Keratinocyte (primary cell): ENCODE data around the gene CKM. TPM values are rescaled to one million over a fixed set of nuclear protein-coding genes. Genes with fewer than 3 reads are reported as not detected.

ENCODE experiments used
- DNase-seq: peaks from one replicate; pipeline ENCODE4 v3.0.0-alpha.2; 2011; ENCODE audit warnings: low read depth, missing footprints, low spot score
- FAIRE-seq: peaks from 2 replicates; lab custom pipeline; 2011; peaks lifted over from hg19 to GRCh38; lab: Jason Lieb, UNC
- H2AFZ ChIP-seq: 2 replicates; pipeline ENCODE4 v1.6.0; 2012; ENCODE audit warnings: low read length, control low read depth, inconsistent platforms; ENCODE audit not compliant: control insufficient read depth
- H3K27ac ChIP-seq: 2 replicates; pipeline ENCODE4 v1.5.1; 2011; ENCODE audit warnings: low read length; ENCODE audit not compliant: control insufficient read depth, insufficient read depth
- H3K27me3 ChIP-seq: 3 replicates; pipeline ENCODE4 v1.6.0; 2011; ENCODE audit warnings: low read length; ENCODE audit not compliant: control insufficient read depth, insufficient read depth; ENCODE audit errors: extremely low read depth
- H3K36me3 ChIP-seq, 2 experiments: 2 replicates in 1 of 2; 3 replicates in 1 of 2; pipeline ENCODE4 v1.5.1; 2011; ENCODE audit warnings: low read length in 2 of 2, mild to moderate bottlenecking in 1 of 2; ENCODE audit not compliant: control insufficient read depth in 2 of 2, insufficient read depth in 2 of 2; ENCODE audit errors: extremely low read depth in 1 of 2
- H3K4me1 ChIP-seq: 3 replicates; pipeline ENCODE4 v1.5.1; 2011; ENCODE audit warnings: low read length; ENCODE audit not compliant: control insufficient read depth, insufficient read depth; ENCODE audit errors: extremely low read depth
- H3K4me2 ChIP-seq: 3 replicates; pipeline ENCODE4 v1.6.0; 2011; ENCODE audit warnings: low read depth, low read length; ENCODE audit not compliant: control insufficient read depth, insufficient read depth; ENCODE audit errors: extremely low read depth
- H3K4me3 ChIP-seq, 3 experiments: fragments of 200-600 bp in 1 of 3; sonication (generic) in 1 of 3; 2 replicates in 2 of 3; 3 replicates in 1 of 3; pipeline ENCODE4 v1.5.1; 2011 to 2016; ENCODE audit warnings: low read length in 3 of 3, mild to moderate bottlenecking in 3 of 3, control low read depth in 2 of 3, inconsistent platforms in 1 of 3, low read depth in 1 of 3, mixed read lengths in 1 of 3, mixed run types in 1 of 3, moderate library complexity in 1 of 3; ENCODE audit not compliant: control insufficient read depth in 2 of 3, insufficient read depth in 2 of 3; ENCODE audit errors: extremely low read depth in 1 of 3
- H3K79me2 ChIP-seq: 2 replicates; pipeline ENCODE4 v1.6.0; 2012; ENCODE audit warnings: low read length; ENCODE audit not compliant: control insufficient read depth, insufficient read depth
- H3K9ac ChIP-seq: 3 replicates; pipeline ENCODE4 v1.6.0; 2011; ENCODE audit warnings: low read length; ENCODE audit not compliant: control insufficient read depth, insufficient read depth; ENCODE audit errors: extremely low read depth
- H3K9me1 ChIP-seq: 3 replicates; pipeline ENCODE4 v1.6.0; 2011; ENCODE audit warnings: low read length; ENCODE audit not compliant: control insufficient read depth, insufficient read depth; ENCODE audit errors: extremely low read depth
- H3K9me3 ChIP-seq: 2 replicates; pipeline ENCODE4 v1.5.1; 2012; ENCODE audit warnings: low read depth, low read length; ENCODE audit not compliant: control insufficient read depth
- H4K20me1 ChIP-seq: 3 replicates; pipeline ENCODE4 v1.6.0; 2011; ENCODE audit warnings: low read length; ENCODE audit not compliant: control insufficient read depth, insufficient read depth; ENCODE audit errors: extremely low read depth
- EZH2 ChIP-seq: IDR thresholded peaks from one replicate; pipeline ENCODE4 v1.6.1; 2012; ENCODE audit warnings: inconsistent platforms, mild to moderate bottlenecking, low read length, moderate library complexity
- dilution Hi-C: fragments of 300-500 bp; cut with MboI; formaldehyde crosslinking; loops from one replicate; pipeline ENCODE4 v1.7.0; 2020; ENCODE audit warnings: low sequenced_read_pairs; ENCODE audit not compliant: extremely low pct_ligation_motif_present
- polyA plus RNA-seq, 5 experiments: library from polyadenylated mRNA; depleted of rRNA in 3 of 5; stranded (reverse) in 3 of 5; stranded (forward) in 1 of 5; unstranded in 1 of 5; fragments of >200 nt; gene quantifications; 1 replicate in 1 of 5; 2 replicates in 3 of 5; 3 replicates in 1 of 5; pipeline versions ENCODE4 v1.2.1 to v1.2.3, GENCODE V29; 2011 to 2012; ENCODE audit warnings: missing spikeins in 2 of 5, low read depth in 1 of 5, low replicate concordance in 1 of 5
- TF ChIP-seq, protein P1 (sequence below), 3 experiments: IDR thresholded peaks in 1 of 3; conservative IDR thresholded peaks in 1 of 3; optimal IDR thresholded peaks in 1 of 3; 2 replicates in 2 of 3; 3 replicates in 1 of 3; pipeline versions ENCODE3 to v1.5.1; 2011; ENCODE audit warnings: low read length in 3 of 3, mild to moderate bottlenecking in 3 of 3, moderate library complexity in 2 of 3, control low read depth in 1 of 3, inconsistent platforms in 1 of 3; ENCODE audit not compliant: insufficient read depth in 2 of 3; ENCODE audit errors: extremely low read depth in 1 of 3

CKM gene
- polyA plus RNA-seq, 1 donor (not counting 4 experiments of a cell fraction or from before 2014, with no cell fraction given): not detected

DNA sequence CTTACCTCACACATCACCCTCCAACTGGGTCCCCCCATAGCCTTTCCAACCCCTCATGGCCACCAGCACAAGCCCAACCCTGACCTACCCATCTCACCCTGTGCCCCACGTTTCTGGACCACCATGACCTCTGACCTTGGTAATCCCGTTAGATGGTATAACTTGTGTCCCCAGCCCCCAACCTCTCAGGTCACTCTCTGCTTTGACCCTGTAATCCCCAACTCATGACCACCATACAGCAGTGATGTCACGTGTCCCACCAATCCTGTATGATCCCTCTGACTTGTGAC lies 26.4 kb upstream of the CKM start:
- dilution Hi-C loops: no loop called here
- Histone ChIP-seq H2AFZ (no peak overlapping the region), H3K9me3 (no peaks in the 10 kb centered on the region), H3K36me3 (peaks cover 28 to 35% of the 10 kb centered on the region in 2 experiments), H3K4me3 (no peak overlapping the region), H3K9me1 (no peaks in the 10 kb centered on the region), H3K79me2 (no peaks in the 10 kb centered on the region), H3K9ac (no peak overlapping the region), H3K4me2 (no peak overlapping the region), H3K27me3 (no peaks in the 10 kb centered on the region), H4K20me1 (peaks cover 3% of the 10 kb centered on the region), H3K4me1 (peaks cover 11% of the 10 kb centered on the region), H3K27ac (no peak overlapping the region)
- TF ChIP-seq EZH2: no peak
- TF ChIP-seq, protein P1, sequence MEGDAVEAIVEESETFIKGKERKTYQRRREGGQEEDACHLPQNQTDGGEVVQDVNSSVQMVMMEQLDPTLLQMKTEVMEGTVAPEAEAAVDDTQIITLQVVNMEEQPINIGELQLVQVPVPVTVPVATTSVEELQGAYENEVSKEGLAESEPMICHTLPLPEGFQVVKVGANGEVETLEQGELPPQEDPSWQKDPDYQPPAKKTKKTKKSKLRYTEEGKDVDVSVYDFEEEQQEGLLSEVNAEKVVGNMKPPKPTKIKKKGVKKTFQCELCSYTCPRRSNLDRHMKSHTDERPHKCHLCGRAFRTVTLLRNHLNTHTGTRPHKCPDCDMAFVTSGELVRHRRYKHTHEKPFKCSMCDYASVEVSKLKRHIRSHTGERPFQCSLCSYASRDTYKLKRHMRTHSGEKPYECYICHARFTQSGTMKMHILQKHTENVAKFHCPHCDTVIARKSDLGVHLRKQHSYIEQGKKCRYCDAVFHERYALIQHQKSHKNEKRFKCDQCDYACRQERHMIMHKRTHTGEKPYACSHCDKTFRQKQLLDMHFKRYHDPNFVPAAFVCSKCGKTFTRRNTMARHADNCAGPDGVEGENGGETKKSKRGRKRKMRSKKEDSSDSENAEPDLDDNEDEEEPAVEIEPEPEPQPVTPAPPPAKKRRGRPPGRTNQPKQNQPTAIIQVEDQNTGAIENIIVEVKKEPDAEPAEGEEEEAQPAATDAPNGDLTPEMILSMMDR (optimal IDR thresholded peaks at IDR 0.05 in 1 of 3, IDR thresholded peaks at IDR 0.05 in 1 of 3, conservative IDR thresholded peaks at IDR 0.05 in 1 of 3; ENCODE audit: extremely low read depth in 1 of 3, insufficient read depth in 2 of 3, low read length in 3 of 3): no peak
- FAIRE-seq: no peak
- no peak for DNase-seq

DNA sequence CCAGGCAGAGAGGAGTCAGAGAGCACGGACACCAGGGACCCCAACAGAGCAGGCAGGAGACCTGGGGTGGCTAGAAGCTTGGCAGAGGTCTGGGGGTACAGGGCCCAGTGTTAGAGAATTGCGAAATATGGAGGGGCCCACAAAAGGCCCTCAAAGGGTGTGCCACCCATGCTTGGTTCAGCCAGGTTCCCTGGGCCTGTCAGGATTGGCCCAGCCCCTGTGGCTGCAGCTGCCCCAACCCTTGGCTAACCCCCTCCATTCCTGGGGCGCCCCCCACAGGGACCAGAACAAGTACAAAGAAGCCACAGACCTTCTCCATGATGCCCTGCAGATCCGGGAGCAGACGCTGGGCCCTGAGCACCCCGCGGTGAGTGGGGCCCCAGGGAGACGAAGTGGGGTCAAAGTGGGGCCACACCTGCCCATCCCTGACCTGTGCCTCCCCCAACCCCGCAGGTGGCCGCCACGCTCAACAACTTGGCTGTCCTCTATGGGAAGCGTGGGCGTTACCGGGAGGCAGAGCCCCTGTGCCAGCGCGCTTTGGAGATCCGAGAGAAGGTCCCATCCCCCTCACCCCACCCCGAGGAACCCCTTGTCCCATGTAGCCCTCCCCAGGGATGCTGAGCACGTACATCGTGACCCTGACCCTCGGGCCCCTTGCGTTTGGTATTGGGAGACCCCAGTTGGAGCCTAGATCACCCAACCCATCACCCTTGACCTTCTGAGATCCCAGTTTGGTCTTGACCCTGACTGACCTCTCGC lies 25.9 kb upstream of the CKM start:
- TF ChIP-seq EZH2: no peak
- TF ChIP-seq, protein P1 (optimal IDR thresholded peaks at IDR 0.05 in 1 of 3, IDR thresholded peaks at IDR 0.05 in 1 of 3, conservative IDR thresholded peaks at IDR 0.05 in 1 of 3; ENCODE audit: extremely low read depth in 1 of 3, insufficient read depth in 2 of 3, low read length in 3 of 3): no peak

More for the DNA sequence above, 25.9 kb upstream of the CKM start:
- Histone ChIP-seq H3K4me1 (peaks cover 11% of the 10 kb centered on the region), H3K9ac (no peak overlapping the region), H3K79me2 (no peaks in the 10 kb centered on the region), H3K9me3 (no peaks in the 10 kb centered on the region), H3K9me1 (no peaks in the 10 kb centered on the region), H3K36me3 (peaks cover 25 to 33% of the 10 kb centered on the region in 2 experiments), H3K4me2 (no peak overlapping the region), H4K20me1 (peaks cover 3% of the 10 kb centered on the region), H3K27me3 (no peaks in the 10 kb centered on the region), H3K27ac (no peak overlapping the region), H3K4me3 (no peak overlapping the region), H2AFZ (no peak overlapping the region)
- no peak for FAIRE-seq
- dilution Hi-C loops: no loop called here
- DNase-seq: no peak
